SK-N-SH treated with all-trans-retinoic acid at 6 μM for 48 hours (cell line): ENCODE data around the gene PSMB5.
A peak's percentile ranks its signal among the peaks of the same experiment; 100 is the strongest.

Experiments used
- ATAC-seq: fragments of 200-7000 bp; cut with Tn5 transposase; 3 replicates; pipeline ENCODE4 v1.9.1; 2020; ENCODE audit warnings: mild to moderate bottlenecking, moderate library complexity
- BACH2 ChIP-seq: fragments of 250-450 bp; sonication (Bioruptor Pico); IDR thresholded peaks from 2 replicates; pipeline ENCODE4 v1.9.0; 2021; ENCODE audit warnings: mild to moderate bottlenecking, borderline replicate concordance
- CREB5 ChIP-seq: fragments of 250-450 bp; sonication (Bioruptor Pico); IDR thresholded peaks from 2 replicates; pipeline ENCODE4 v1.5.1; 2020; ENCODE audit warnings: low read depth, mild to moderate bottlenecking, moderate library complexity
- CSDC2 ChIP-seq: fragments of 250-450 bp; sonication (Bioruptor Pico); IDR thresholded peaks from 2 replicates; pipeline ENCODE4 v1.5.0; 2020; ENCODE audit warnings: mild to moderate bottlenecking, moderate library complexity
- CSRNP3 ChIP-seq: fragments of 250-450 bp; sonication (Bioruptor Pico); IDR thresholded peaks from 2 replicates; pipeline ENCODE4 v1.5.1; 2021; ENCODE audit warnings: mild to moderate bottlenecking, moderate library complexity
- ESRRG ChIP-seq: fragments of 250-450 bp; sonication (Bioruptor Pico); IDR thresholded peaks from 2 replicates; pipeline ENCODE4 v1.6.1; 2021; ENCODE audit warnings: mild to moderate bottlenecking
- OSR1 ChIP-seq: fragments of 250-450 bp; sonication (Bioruptor Pico); IDR thresholded peaks from 2 replicates; pipeline ENCODE4 v1.8.0; 2022; ENCODE audit warnings: moderate library complexity, mild to moderate bottlenecking, inconsistent platforms
- PATZ1 ChIP-seq: fragments of 250-450 bp; sonication (Bioruptor Pico); IDR thresholded peaks from 2 replicates; pipeline ENCODE4 v1.8.0; 2020; ENCODE audit warnings: mild to moderate bottlenecking, moderate library complexity, borderline replicate concordance
- POU6F1 ChIP-seq: fragments of 250-450 bp; sonication (Bioruptor Pico); IDR thresholded peaks from 2 replicates; pipeline ENCODE4 v1.8.0; 2021; ENCODE audit warnings: low read depth, mild to moderate bottlenecking, moderate library complexity, borderline replicate concordance
- PPARA ChIP-seq: fragments of 250-450 bp; sonication (Bioruptor Pico); IDR thresholded peaks from 2 replicates; pipeline ENCODE4 v1.5.0; 2020; ENCODE audit warnings: mild to moderate bottlenecking, borderline replicate concordance
- RARB ChIP-seq: fragments of 250-450 bp; sonication (Bioruptor Pico); IDR thresholded peaks from 2 replicates; pipeline ENCODE4 v1.8.0; 2021; ENCODE audit warnings: mild to moderate bottlenecking, moderate library complexity
- SNAI2 ChIP-seq: fragments of 250-450 bp; sonication (Bioruptor Pico); IDR thresholded peaks from 2 replicates; pipeline ENCODE4 v1.5.0; 2020; ENCODE audit warnings: mild to moderate bottlenecking, moderate library complexity
- TCF4 ChIP-seq: fragments of 250-450 bp; sonication (Bioruptor Pico); IDR thresholded peaks from 2 replicates; pipeline ENCODE4 v1.8.0; 2021; ENCODE audit warnings: mild to moderate bottlenecking, moderate library complexity, borderline replicate concordance
- TOX ChIP-seq: fragments of 250-450 bp; sonication (Bioruptor Pico); IDR thresholded peaks from 2 replicates; pipeline ENCODE4 v1.8.0; 2021; ENCODE audit warnings: mild to moderate bottlenecking, moderate library complexity, borderline replicate concordance
- ZC3H10 ChIP-seq: fragments of 250-450 bp; sonication (Bioruptor Pico); IDR thresholded peaks from 2 replicates; pipeline ENCODE4 v1.5.1; 2021; ENCODE audit warnings: mild to moderate bottlenecking, moderate library complexity
- ZFP30 ChIP-seq: fragments of 450-650 bp; formaldehyde crosslinking; IDR thresholded peaks from 2 replicates; pipeline ENCODE4 v1.5.0; 2022; ENCODE audit warnings: mild to moderate bottlenecking, moderate library complexity
- ZNF565 ChIP-seq: fragments of 450-650 bp; formaldehyde crosslinking; conservative IDR thresholded peaks from 2 replicates; pipeline ENCODE4 v1.5.0; 2020; ENCODE audit warnings: low read depth, mild to moderate bottlenecking, moderate library complexity
- ZNF70 ChIP-seq: fragments of 450-650 bp; formaldehyde crosslinking; IDR thresholded peaks from 2 replicates; pipeline ENCODE4 v1.5.0; 2020; ENCODE audit warnings: mild to moderate bottlenecking, moderate library complexity

PSMB5 gene

GRCh38 chr14:23041729-23042128 lies 7.0 kb upstream of the PSMB5 start (continued):
- TF ChIP-seq PATZ1 (CRISPR knock-in tag) (no peak), ZNF70 (CRISPR knock-in tag) (no peak), RARB (no peak), TOX (no peak), ESRRG (no peak), ZNF565 (CRISPR knock-in tag) (no peak), OSR1 (CRISPR knock-in tag) (no peak), PPARA (no peak), SNAI2 (CRISPR knock-in tag) (no peak), CSRNP3 (CRISPR knock-in tag) (no peak), CSDC2 (CRISPR knock-in tag) (no peak), ZFP30 (CRISPR knock-in tag) (no peak), TCF4 (no peak), ZC3H10 (CRISPR knock-in tag) (no peak), BACH2 (no peak)

GRCh38 chr14:23040100-23040499 lies 5.4 kb upstream of the PSMB5 start:
- TF ChIP-seq CSDC2 (CRISPR knock-in tag), result no peak
- no peak for TF ChIP-seq SNAI2 (CRISPR knock-in tag)
- no peak for TF ChIP-seq OSR1 (CRISPR knock-in tag)
- TF ChIP-seq CSRNP3 (CRISPR knock-in tag), result no peak
- no peak for TF ChIP-seq PATZ1 (CRISPR knock-in tag)
- TF ChIP-seq POU6F1 (CRISPR knock-in tag), result no peak
- no peak for TF ChIP-seq CREB5 (CRISPR knock-in tag)
- no peak for ATAC-seq

- no peak for ATAC-seq
- no peak for TF ChIP-seq CREB5 (CRISPR knock-in tag)
- 0 out of 2 replicates have a peak, but pooled peaks have one; percentile 30 for TF ChIP-seq BACH2
- TF ChIP-seq, all 23 proteins: peak for 1
These were observed 824 bp upstream of the PSMB5 start for GRCh38 chr14:23035303-23036144.
